Measurements from ENCODE around the gene YPEL5. TPM values are rescaled to one million over a fixed set of nuclear protein-coding genes. Genes with fewer than 3 reads are reported as not detected.
"Not testable (repeated sequence)": the region's sequence is repeated elsewhere in the genome, so short reads cannot be mapped to it uniquely, and the experiment has no call there.

YPEL5 gene
- total and polyA plus RNA-seq, 2 donors from 2014 or later, result 102 to 109 TPM

DNA sequence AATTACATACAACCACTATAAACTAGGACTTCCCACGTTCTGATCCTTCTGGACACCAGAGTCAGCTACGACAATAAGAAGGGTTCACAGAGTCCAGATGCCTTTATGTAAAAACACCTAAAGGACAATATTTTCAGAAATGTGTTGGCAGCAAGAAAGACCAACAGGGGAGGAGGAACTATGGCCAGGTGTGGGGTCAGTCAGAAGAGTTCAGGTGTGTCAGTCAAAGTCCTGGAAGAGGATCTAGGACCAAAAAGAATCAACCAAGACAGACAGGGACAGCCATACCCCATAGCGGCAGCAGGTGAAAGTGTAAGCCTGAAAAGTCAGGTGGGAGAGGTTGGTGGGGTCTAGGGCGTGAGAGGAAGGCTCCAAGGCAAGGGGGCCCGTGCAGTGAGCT is 38.0 kb upstream of the YPEL5 start:
- H3K4me1 ChIP-seq (ENCODE audit: control insufficient read depth in 2 of 3, insufficient read depth in 2 of 3, low read depth in 1 of 3, low read length in 3 of 3), result peaks cover 0 to 7% (median 5%) of the 10 kb centered on the region in 3 donors
- intact Hi-C loops (cut with DNase I), result no loop called here
- no peak overlapping the region for H3K27ac ChIP-seq (ENCODE audit: low read depth in 2 of 2, low read length in 2 of 2)
- no peak overlapping the region for H3K9ac ChIP-seq (ENCODE audit: low read length in 3 of 3)
- H3K4me3 ChIP-seq (ENCODE audit: low read length in 3 of 3), result no peak overlapping the region
- DNase-seq (no peak), FAIRE-seq (no peak)
- H3K9me3 ChIP-seq (ENCODE audit: control insufficient read depth in 2 of 3, insufficient read depth in 1 of 3, low read length in 3 of 3), result no peaks in the 10 kb centered on the region
- H3K36me3 ChIP-seq (ENCODE audit: control insufficient read depth in 2 of 3, insufficient read depth in 3 of 3, low read length in 3 of 3), result no peaks in the 10 kb centered on the region
- TF ChIP-seq, protein P1, sequence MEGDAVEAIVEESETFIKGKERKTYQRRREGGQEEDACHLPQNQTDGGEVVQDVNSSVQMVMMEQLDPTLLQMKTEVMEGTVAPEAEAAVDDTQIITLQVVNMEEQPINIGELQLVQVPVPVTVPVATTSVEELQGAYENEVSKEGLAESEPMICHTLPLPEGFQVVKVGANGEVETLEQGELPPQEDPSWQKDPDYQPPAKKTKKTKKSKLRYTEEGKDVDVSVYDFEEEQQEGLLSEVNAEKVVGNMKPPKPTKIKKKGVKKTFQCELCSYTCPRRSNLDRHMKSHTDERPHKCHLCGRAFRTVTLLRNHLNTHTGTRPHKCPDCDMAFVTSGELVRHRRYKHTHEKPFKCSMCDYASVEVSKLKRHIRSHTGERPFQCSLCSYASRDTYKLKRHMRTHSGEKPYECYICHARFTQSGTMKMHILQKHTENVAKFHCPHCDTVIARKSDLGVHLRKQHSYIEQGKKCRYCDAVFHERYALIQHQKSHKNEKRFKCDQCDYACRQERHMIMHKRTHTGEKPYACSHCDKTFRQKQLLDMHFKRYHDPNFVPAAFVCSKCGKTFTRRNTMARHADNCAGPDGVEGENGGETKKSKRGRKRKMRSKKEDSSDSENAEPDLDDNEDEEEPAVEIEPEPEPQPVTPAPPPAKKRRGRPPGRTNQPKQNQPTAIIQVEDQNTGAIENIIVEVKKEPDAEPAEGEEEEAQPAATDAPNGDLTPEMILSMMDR (IDR thresholded peaks at IDR 0.05; ENCODE audit: borderline replicate concordance, extremely low read depth, insufficient read depth), result no peak
- no peaks in the 10 kb centered on the region for H3K27me3 ChIP-seq (ENCODE audit: control insufficient read depth, insufficient read depth, low read length)

DNA sequence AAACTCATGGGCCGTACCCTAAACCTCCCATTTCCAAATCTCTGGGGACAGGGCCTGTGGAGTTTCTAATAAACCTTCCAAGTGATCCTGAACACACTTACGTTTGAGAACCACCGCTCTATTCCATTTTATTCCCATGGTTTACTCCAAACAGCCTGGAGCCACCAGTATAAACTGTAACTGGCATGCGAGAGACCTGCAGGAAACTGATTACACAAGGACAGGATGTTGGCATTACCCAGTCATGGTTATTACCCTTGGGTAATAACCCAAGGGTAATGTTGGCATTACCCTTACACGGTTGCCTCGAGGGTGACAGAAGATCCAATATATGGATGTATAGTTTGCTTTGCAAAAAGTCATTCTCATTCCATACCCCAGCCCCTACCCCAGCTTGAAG is 37.0 kb upstream of the YPEL5 start:
- no peak overlapping the region for H3K9ac ChIP-seq (ENCODE audit: low read length in 3 of 3)
- H3K4me3 ChIP-seq (ENCODE audit: low read length in 3 of 3), result no peak overlapping the region
- no peaks in the 10 kb centered on the region for H3K9me3 ChIP-seq (ENCODE audit: control insufficient read depth in 2 of 3, insufficient read depth in 1 of 3, low read length in 3 of 3)
- no peaks in the 10 kb centered on the region for H3K36me3 ChIP-seq (ENCODE audit: control insufficient read depth in 2 of 3, insufficient read depth in 3 of 3, low read length in 3 of 3)
- no peaks in the 10 kb centered on the region for H3K27me3 ChIP-seq (ENCODE audit: control insufficient read depth, insufficient read depth, low read length)
- peaks cover 0 to 11% (median 5%) of the 10 kb centered on the region in 3 donors for H3K4me1 ChIP-seq (ENCODE audit: control insufficient read depth in 2 of 3, insufficient read depth in 2 of 3, low read depth in 1 of 3, low read length in 3 of 3)
- intact Hi-C loops (cut with DNase I), result no loop called here
- TF ChIP-seq, protein P1 (IDR thresholded peaks at IDR 0.05; ENCODE audit: borderline replicate concordance, extremely low read depth, insufficient read depth), result no peak
- no peak overlapping the region for H3K27ac ChIP-seq (ENCODE audit: low read depth in 2 of 2, low read length in 2 of 2)
- no peak for FAIRE-seq
- no peak for DNase-seq

DNA sequence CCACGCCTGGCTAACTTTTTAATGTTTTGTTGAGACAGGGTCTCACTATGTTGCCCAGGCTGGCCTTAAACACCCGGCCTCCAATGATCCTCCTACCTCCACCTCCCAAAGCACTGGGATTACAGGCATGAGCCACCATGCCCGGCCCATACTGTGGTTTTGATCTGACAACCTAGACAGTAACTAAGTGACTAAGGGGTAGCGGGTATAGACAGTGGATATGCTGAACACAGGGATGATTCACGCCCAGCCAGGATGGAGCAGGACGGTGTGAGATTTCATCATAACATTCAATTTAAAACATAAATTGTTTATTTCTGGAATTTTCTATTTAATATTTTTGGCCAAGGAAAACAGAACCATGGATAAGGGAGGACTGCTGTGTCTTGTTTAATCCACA is 36.0 kb upstream of the YPEL5 start:
- Histone ChIP-seq H3K4me1 (ENCODE audit: control insufficient read depth in 2 of 3, insufficient read depth in 2 of 3, low read depth in 1 of 3, low read length in 3 of 3) (peaks cover 0 to 11% (median 5%) of the 10 kb centered on the region in 3 donors), H3K9ac (ENCODE audit: low read length in 3 of 3) (no peak overlapping the region), H3K36me3 (ENCODE audit: control insufficient read depth in 2 of 3, insufficient read depth in 3 of 3, low read length in 3 of 3) (no peaks in the 10 kb centered on the region), H3K4me3 (ENCODE audit: low read length in 3 of 3) (no peak overlapping the region), H3K27me3 (ENCODE audit: control insufficient read depth, insufficient read depth, low read length) (no peaks in the 10 kb centered on the region), H3K27ac (ENCODE audit: low read depth in 2 of 2, low read length in 2 of 2) (no peak overlapping the region), H3K9me3 (ENCODE audit: control insufficient read depth in 2 of 3, insufficient read depth in 1 of 3, low read length in 3 of 3) (no peaks in the 10 kb centered on the region)
- no peak for DNase-seq
- intact Hi-C loops (cut with DNase I), result no loop called here
- no peak for FAIRE-seq
- TF ChIP-seq, protein P1 (IDR thresholded peaks at IDR 0.05; ENCODE audit: borderline replicate concordance, extremely low read depth, insufficient read depth), result no peak

DNA sequence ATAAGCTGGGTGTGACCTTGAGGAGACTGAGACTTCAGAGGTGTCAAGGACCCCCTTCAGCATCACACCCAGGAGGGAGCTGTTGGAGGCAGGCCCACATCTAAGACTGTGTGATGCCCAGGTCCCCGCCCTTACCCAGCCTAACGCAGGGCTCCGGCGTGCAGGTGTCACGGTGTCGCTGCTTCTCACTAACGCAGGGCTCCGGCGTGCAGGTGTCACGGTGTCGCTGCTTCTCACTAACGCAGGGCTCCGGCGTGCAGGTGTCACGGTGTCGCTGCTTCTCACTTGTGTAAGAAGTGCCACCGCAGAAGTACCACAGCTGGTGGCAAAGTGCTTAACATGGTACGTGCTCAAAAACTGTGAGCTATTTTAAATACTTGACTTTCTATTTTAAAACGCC is 35.6 kb upstream of the YPEL5 start:
- H3K27me3 ChIP-seq (ENCODE audit: control insufficient read depth, insufficient read depth, low read length); intact Hi-C loops (cut with DNase I); H3K36me3 ChIP-seq (ENCODE audit: control insufficient read depth in 2 of 3, insufficient read depth in 3 of 3, low read length in 3 of 3); H3K9me3 ChIP-seq (ENCODE audit: control insufficient read depth in 2 of 3, insufficient read depth in 1 of 3, low read length in 3 of 3); H3K4me3 ChIP-seq (ENCODE audit: low read length in 3 of 3); H3K27ac ChIP-seq (ENCODE audit: low read depth in 2 of 2, low read length in 2 of 2); DNase-seq; H3K9ac ChIP-seq (ENCODE audit: low read length in 3 of 3); FAIRE-seq: not testable (repeated sequence)
- H3K4me1 ChIP-seq (ENCODE audit: control insufficient read depth in 2 of 3, insufficient read depth in 2 of 3, low read depth in 1 of 3, low read length in 3 of 3), result peaks cover 0 to 11% (median 5%) of the 10 kb centered on the region in 3 donors

All from kidney (tissue), 14 donors.